ENCODE data around the gene MEAK7.

MEAK7 gene

GRCh38 chr16:84511180-84511800, 6.8 kb upstream of the MEAK7 start:
- no peak for FAIRE-seq

GRCh38 chr16:84509032-84509950, 4.8 kb upstream of the MEAK7 start:
- no peak for FAIRE-seq

GRCh38 chr16:84508502-84508901, 4.0 kb upstream of the MEAK7 start:
- FAIRE-seq = no peak

GRCh38 chr16:84507011-84507982, 2.8 kb upstream of the MEAK7 start:
- no peak for FAIRE-seq

GRCh38 chr16:84505249-84506187, 1.1 kb upstream of the MEAK7 start:
- FAIRE-seq = no peak

GRCh38 chr16:84503751-84504395, 586 bp downstream of the MEAK7 start:
- no peak for FAIRE-seq

GRCh38 chr16:84502581-84502980, 1.9 kb downstream of the MEAK7 start:
- FAIRE-seq = no peak

GRCh38 chr16:84502075-84502474, 2.4 kb downstream of the MEAK7 start:
- FAIRE-seq = no peak

- no peak for FAIRE-seq
Measured at GRCh38 chr16:84501077-84501735, 3.3 kb downstream of the MEAK7 start.

- FAIRE-seq = no peak
Measured at GRCh38 chr16:84500531-84500930, 3.9 kb downstream of the MEAK7 start.

- FAIRE-seq = no peak
Measured at GRCh38 chr16:84499638-84500037, 4.8 kb downstream of the MEAK7 start.

GRCh38 chr16:84498859-84499620, 5.4 kb downstream of the MEAK7 start:
- no peak for FAIRE-seq

- no peak for FAIRE-seq
Measured at GRCh38 chr16:84498223-84498610, 6.2 kb downstream of the MEAK7 start.

- no peak for FAIRE-seq
Measured at GRCh38 chr16:84497418-84498222, 6.8 kb downstream of the MEAK7 start.

GRCh38 chr16:84496991-84497390, 7.5 kb downstream of the MEAK7 start:
- no peak for FAIRE-seq

- no peak for FAIRE-seq
Measured at GRCh38 chr16:84495506-84495905, 9.0 kb downstream of the MEAK7 start.

GRCh38 chr16:84489131-84489530, 15.3 kb downstream of the MEAK7 start:
- FAIRE-seq = no peak

- FAIRE-seq = no peak
Measured at GRCh38 chr16:84487358-84487757, 17.1 kb downstream of the MEAK7 start.

All from colon (tissue), 2 donors.